GM23338 (cell line): ENCODE data around the gene POLDIP2. TPM values are rescaled to one million over a fixed set of nuclear protein-coding genes. Genes with fewer than 3 reads are reported as not detected.
A peak's percentile ranks its signal among the peaks of the same experiment; 100 is the strongest.

Experiments used
- ATAC-seq: fragments of 200-7000 bp; cut with Tn5 transposase; 3 replicates; pipeline ENCODE4 v1.9.1; 2020
- DNase-seq: peaks from one replicate; pipeline ENCODE4 v3.0.0-alpha.2; 2015; ENCODE audit warnings: low spot score
- H2AFZ ChIP-seq: fragments of 200-600 bp; sonication (generic); 2 replicates; pipeline ENCODE4 v1.8.0; 2016; ENCODE audit warnings: antibody characterized with exemption, mild to moderate bottlenecking, moderate library complexity
- H3F3A ChIP-seq: fragments of 200-600 bp; sonication (generic); replicated peaks from 2 replicates; pipeline ENCODE4 v1.8.0; 2017; ENCODE audit warnings: antibody characterized with exemption, mixed run types, low read depth
- H3K27ac ChIP-seq: fragments of 200-600 bp; sonication (generic); 2 replicates; pipeline ENCODE4 v1.6.1; 2016; ENCODE audit warnings: low read depth
- H3K27me3 ChIP-seq: fragments of 200-600 bp; sonication (generic); 2 replicates; pipeline ENCODE4 v1.8.0; 2016; ENCODE audit warnings: mild to moderate bottlenecking, mixed run types, moderate library complexity; ENCODE audit not compliant: insufficient read depth
- H3K36me3 ChIP-seq: fragments of 200-600 bp; sonication (generic); 2 replicates; pipeline ENCODE4 v1.8.0; 2016; ENCODE audit warnings: mild to moderate bottlenecking; ENCODE audit not compliant: insufficient read depth
- H3K4me1 ChIP-seq: fragments of 200-600 bp; sonication (generic); 2 replicates; pipeline ENCODE4 v1.8.0; 2016; ENCODE audit warnings: mild to moderate bottlenecking, moderate library complexity; ENCODE audit not compliant: insufficient read depth
- H3K4me2 ChIP-seq: fragments of 200-600 bp; sonication (generic); 2 replicates; pipeline ENCODE4 v1.7.1; 2017; ENCODE audit warnings: mixed run types
- H3K4me3 ChIP-seq: fragments of 200-600 bp; sonication (generic); 2 replicates; pipeline ENCODE4 v1.6.1; 2016; ENCODE audit warnings: mixed run types
- H3K79me2 ChIP-seq: fragments of 200-600 bp; sonication (generic); replicated peaks from 2 replicates; pipeline ENCODE4 v1.8.0; 2017; ENCODE audit warnings: mild to moderate bottlenecking; ENCODE audit not compliant: insufficient read depth
- H3K9me2 ChIP-seq: fragments of 200-600 bp; sonication (generic); 2 replicates; pipeline ENCODE4 v1.8.0; 2017; ENCODE audit not compliant: insufficient read depth
- H4K20me1 ChIP-seq: fragments of 200-600 bp; sonication (generic); replicated peaks from 2 replicates; pipeline ENCODE4 v1.8.0; 2017; ENCODE audit warnings: mild to moderate bottlenecking; ENCODE audit not compliant: insufficient read depth
- H3K27ac Mint-ChIP-seq: 2 replicates; pipeline ENCODE4 v1.8.0; 2020; ENCODE audit warnings: inconsistent platforms, mild to moderate bottlenecking, moderate library complexity, mixed read lengths
- H3K27me3 Mint-ChIP-seq: 3 replicates; pipeline ENCODE4 v1.8.0; 2022; ENCODE audit warnings: low read depth, mild to moderate bottlenecking, moderate library complexity, mixed read lengths, inconsistent platforms; ENCODE audit not compliant: insufficient read depth, poor library complexity
- H3K36me3 Mint-ChIP-seq: 3 replicates; pipeline ENCODE4 v1.8.0; 2021; ENCODE audit warnings: low read depth, mild to moderate bottlenecking, inconsistent platforms, moderate library complexity, mixed read lengths
- H3K4me1 Mint-ChIP-seq: 3 replicates; pipeline ENCODE4 v1.8.0; 2020; ENCODE audit warnings: mild to moderate bottlenecking, inconsistent platforms, mixed read lengths
- H3K4me3 Mint-ChIP-seq: 3 replicates; pipeline ENCODE4 v1.8.0; 2021; ENCODE audit warnings: moderate library complexity, mild to moderate bottlenecking, inconsistent platforms, mixed read lengths
- H3K9me3 Mint-ChIP-seq: 3 replicates; pipeline ENCODE4 v1.8.0; 2020; ENCODE audit warnings: moderate library complexity, mild to moderate bottlenecking, inconsistent platforms, mixed read lengths
- CREB1 ChIP-seq: fragments of 250-450 bp; sonication (Bioruptor Pico); IDR thresholded peaks from 2 replicates; pipeline ENCODE4 v1.5.0; 2020; ENCODE audit warnings: low read depth, mild to moderate bottlenecking, moderate library complexity
- EZH2 ChIP-seq: fragments of 200-600 bp; sonication (generic); IDR thresholded peaks from one replicate; pipeline ENCODE4 v1.8.0; 2017; ENCODE audit warnings: antibody characterized with exemption, mild to moderate bottlenecking, low read depth; ENCODE audit not compliant: unreplicated experiment
- EZH2phosphoT487 ChIP-seq: fragments of 200-600 bp; sonication (generic); IDR thresholded peaks from one replicate; pipeline ENCODE4 v1.8.1; 2018; ENCODE audit warnings: antibody characterized with exemption; ENCODE audit not compliant: unreplicated experiment
- NANOG ChIP-seq: IDR thresholded peaks from 2 replicates; pipeline ENCODE4 v1.6.1; 2016; ENCODE audit warnings: antibody characterized with exemption, borderline replicate concordance
- POLR2AphosphoS5 ChIP-seq: IDR thresholded peaks from 2 replicates; pipeline ENCODE4 v1.6.1; 2016; ENCODE audit warnings: antibody characterized with exemption, low read depth
- STAT1 ChIP-seq: IDR thresholded peaks from one replicate; pipeline ENCODE4 v1.6.1; 2016; ENCODE audit warnings: antibody characterized with exemption; ENCODE audit not compliant: unreplicated experiment
- ZNF114 ChIP-seq: fragments of 250-450 bp; sonication (Bioruptor Pico); IDR thresholded peaks from 2 replicates; pipeline ENCODE4 v1.5.0; 2020; ENCODE audit warnings: mild to moderate bottlenecking, moderate library complexity
- ZNF331 ChIP-seq: fragments of 250-450 bp; sonication (Bioruptor Pico); IDR thresholded peaks from 2 replicates; pipeline ENCODE4 v1.5.0; 2020; ENCODE audit warnings: low read depth, mild to moderate bottlenecking, moderate library complexity
- polyA plus RNA-seq: library from polyadenylated mRNA; unstranded; fragments of >200 nt; fragmentation: Nextera tagmentation; extraction: Ambion mirVana; gene quantifications from 2 replicates; pipeline ENCODE4 v1.2.1, GENCODE V29; 2016
- total RNA-seq: library from RNA; depleted of rRNA; stranded (reverse); fragments of >200 nt; shearing (Covaris generic); gene quantifications from 2 replicates; pipeline ENCODE4 v1.2.3, GENCODE V29; 2014
- TF ChIP-seq, protein P1 (sequence below): IDR thresholded peaks from one replicate; pipeline ENCODE4 v1.6.1; 2018; ENCODE audit warnings: antibody characterized with exemption; ENCODE audit not compliant: unreplicated experiment
- TF ChIP-seq, protein P2 (sequence below): fragments of 250-450 bp; sonication (Bioruptor Pico); IDR thresholded peaks from 2 replicates; pipeline ENCODE4 v1.5.0; 2020; ENCODE audit warnings: mild to moderate bottlenecking, moderate library complexity

Gene POLDIP2
- total and polyA plus RNA-seq, 2 experiments from 2014 or later: 45.7 to 77.1 TPM

DNA sequence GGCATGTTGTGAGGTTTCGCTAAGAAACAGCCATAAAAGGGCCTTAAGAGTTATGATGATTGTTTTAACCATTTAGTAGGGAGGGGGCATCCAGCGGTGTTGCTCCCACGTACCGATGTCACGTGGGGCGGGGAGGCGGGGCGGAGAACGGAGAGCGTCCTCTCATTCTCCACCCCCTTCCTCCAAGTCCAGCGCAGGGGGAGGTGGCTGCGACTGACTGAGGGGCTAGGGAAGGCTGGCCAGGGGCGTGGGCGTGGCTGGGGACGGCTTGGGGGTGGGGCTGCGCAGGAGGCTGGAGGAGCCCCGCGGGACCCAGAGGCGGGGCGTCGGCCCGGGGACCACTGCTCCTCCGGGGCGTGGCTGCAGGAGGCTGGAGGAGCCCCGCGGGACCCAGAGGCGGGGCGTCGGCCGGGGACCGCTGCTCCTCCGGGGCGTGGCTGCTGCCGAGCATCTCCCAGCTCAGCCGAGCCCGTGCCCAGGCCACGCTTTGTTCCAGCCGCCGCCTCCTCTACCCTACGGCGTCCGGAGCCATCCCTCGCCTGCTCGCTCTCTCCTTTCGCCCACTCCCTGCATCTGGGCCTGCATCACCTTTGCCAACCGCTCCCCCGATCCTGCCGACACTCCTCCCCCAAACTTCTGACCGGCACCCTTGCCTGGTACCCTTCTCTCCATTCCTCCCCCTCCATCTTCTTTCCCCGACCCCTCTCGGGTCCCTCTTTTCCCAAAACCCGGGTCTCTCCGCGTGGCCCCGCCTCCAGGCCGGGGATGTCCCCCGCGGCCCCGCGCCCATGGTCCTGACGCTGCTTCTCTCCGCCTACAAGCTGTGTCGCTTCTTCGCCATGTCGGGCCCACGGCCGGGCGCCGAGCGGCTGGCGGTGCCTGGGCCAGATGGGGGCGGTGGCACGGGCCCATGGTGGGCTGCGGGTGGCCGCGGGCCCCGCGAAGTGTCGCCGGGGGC lies 14.2 kb upstream of the POLDIP2 start, which contains the start of gene SARM1:
Gene SARM1 (plus strand): TSS at position 450 of the 958 bp plus-strand sequence. CDS start 339 bp downstream, at position 789.
- Histone ChIP-seq H2AFZ (peak within 1 kb of the TSS; percentile 97), H3K27ac (0 out of 2 replicates have a peak within 1 kb of the TSS, but pooled peaks have one; percentile 20)

DNA sequence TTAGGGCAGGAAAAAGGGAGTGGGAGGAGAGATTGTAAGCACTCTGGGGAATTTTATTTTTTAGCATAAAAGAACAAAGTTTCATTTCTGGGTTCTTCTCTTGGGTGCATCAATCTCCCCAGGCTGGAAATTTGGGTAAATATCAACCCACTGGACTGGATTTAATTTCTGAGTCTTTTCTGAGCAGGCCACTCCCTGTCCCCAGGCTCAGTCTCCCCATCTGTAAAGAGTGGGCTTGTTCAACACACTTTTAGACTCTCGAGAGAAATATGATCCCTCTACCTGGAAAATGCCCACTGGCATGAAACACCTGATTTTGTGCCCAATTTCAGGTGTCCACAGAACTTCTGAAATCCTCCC lies 13.4 kb upstream of the POLDIP2 start:
- Histone ChIP-seq H3K36me3 (no peaks in the 10 kb centered on the region), H3K79me2 (no peaks in the 10 kb centered on the region), H3F3A (no peaks in the 10 kb centered on the region; the same call in 1 of the 2 replicates), H3K9me2 (no peaks in the 10 kb centered on the region), H4K20me1 (peaks cover 14% of the 10 kb centered on the region; the same call in 1 of the 2 replicates), H3K4me1 (peaks cover 9% of the 10 kb centered on the region; the same call in 1 of the 2 replicates), H2AFZ (peak overlapping the region; percentile 72), H3K27ac (0 out of 2 replicates have a peak overlapping the region, but pooled peaks have one; percentile 20), H3K4me2 (peak overlapping the region; percentile 73), H3K27me3 (peaks cover 22% of the 10 kb centered on the region), H3K4me3 (peak overlapping the region; percentile 39)
- DNase-seq: no peak
- H3K27me3 Mint-ChIP-seq: peaks cover 37% of the 10 kb centered on the region
- H3K9me3 Mint-ChIP-seq: no peaks in the 10 kb centered on the region
- H3K36me3 Mint-ChIP-seq: no peaks in the 10 kb centered on the region
- ATAC-seq: no peak
- peak overlapping the region; percentile 69 for H3K4me3 Mint-ChIP-seq
- peak overlapping the region; percentile 67; the same call in 1 of the 2 replicates for H3K27ac Mint-ChIP-seq
- H3K4me1 Mint-ChIP-seq: peaks cover 21% of the 10 kb centered on the region
- TF ChIP-seq ZNF114 (CRISPR knock-in tag) (no peak), EZH2phosphoT487 (no peak), ZNF331 (no peak), NANOG (no peak), STAT1 (no peak), CREB1 (CRISPR knock-in tag) (no peak), EZH2 (no peak)
- TF ChIP-seq, protein P1, sequence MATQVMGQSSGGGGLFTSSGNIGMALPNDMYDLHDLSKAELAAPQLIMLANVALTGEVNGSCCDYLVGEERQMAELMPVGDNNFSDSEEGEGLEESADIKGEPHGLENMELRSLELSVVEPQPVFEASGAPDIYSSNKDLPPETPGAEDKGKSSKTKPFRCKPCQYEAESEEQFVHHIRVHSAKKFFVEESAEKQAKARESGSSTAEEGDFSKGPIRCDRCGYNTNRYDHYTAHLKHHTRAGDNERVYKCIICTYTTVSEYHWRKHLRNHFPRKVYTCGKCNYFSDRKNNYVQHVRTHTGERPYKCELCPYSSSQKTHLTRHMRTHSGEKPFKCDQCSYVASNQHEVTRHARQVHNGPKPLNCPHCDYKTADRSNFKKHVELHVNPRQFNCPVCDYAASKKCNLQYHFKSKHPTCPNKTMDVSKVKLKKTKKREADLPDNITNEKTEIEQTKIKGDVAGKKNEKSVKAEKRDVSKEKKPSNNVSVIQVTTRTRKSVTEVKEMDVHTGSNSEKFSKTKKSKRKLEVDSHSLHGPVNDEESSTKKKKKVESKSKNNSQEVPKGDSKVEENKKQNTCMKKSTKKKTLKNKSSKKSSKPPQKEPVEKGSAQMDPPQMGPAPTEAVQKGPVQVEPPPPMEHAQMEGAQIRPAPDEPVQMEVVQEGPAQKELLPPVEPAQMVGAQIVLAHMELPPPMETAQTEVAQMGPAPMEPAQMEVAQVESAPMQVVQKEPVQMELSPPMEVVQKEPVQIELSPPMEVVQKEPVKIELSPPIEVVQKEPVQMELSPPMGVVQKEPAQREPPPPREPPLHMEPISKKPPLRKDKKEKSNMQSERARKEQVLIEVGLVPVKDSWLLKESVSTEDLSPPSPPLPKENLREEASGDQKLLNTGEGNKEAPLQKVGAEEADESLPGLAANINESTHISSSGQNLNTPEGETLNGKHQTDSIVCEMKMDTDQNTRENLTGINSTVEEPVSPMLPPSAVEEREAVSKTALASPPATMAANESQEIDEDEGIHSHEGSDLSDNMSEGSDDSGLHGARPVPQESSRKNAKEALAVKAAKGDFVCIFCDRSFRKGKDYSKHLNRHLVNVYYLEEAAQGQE: no peak
- TF ChIP-seq, protein P2, sequence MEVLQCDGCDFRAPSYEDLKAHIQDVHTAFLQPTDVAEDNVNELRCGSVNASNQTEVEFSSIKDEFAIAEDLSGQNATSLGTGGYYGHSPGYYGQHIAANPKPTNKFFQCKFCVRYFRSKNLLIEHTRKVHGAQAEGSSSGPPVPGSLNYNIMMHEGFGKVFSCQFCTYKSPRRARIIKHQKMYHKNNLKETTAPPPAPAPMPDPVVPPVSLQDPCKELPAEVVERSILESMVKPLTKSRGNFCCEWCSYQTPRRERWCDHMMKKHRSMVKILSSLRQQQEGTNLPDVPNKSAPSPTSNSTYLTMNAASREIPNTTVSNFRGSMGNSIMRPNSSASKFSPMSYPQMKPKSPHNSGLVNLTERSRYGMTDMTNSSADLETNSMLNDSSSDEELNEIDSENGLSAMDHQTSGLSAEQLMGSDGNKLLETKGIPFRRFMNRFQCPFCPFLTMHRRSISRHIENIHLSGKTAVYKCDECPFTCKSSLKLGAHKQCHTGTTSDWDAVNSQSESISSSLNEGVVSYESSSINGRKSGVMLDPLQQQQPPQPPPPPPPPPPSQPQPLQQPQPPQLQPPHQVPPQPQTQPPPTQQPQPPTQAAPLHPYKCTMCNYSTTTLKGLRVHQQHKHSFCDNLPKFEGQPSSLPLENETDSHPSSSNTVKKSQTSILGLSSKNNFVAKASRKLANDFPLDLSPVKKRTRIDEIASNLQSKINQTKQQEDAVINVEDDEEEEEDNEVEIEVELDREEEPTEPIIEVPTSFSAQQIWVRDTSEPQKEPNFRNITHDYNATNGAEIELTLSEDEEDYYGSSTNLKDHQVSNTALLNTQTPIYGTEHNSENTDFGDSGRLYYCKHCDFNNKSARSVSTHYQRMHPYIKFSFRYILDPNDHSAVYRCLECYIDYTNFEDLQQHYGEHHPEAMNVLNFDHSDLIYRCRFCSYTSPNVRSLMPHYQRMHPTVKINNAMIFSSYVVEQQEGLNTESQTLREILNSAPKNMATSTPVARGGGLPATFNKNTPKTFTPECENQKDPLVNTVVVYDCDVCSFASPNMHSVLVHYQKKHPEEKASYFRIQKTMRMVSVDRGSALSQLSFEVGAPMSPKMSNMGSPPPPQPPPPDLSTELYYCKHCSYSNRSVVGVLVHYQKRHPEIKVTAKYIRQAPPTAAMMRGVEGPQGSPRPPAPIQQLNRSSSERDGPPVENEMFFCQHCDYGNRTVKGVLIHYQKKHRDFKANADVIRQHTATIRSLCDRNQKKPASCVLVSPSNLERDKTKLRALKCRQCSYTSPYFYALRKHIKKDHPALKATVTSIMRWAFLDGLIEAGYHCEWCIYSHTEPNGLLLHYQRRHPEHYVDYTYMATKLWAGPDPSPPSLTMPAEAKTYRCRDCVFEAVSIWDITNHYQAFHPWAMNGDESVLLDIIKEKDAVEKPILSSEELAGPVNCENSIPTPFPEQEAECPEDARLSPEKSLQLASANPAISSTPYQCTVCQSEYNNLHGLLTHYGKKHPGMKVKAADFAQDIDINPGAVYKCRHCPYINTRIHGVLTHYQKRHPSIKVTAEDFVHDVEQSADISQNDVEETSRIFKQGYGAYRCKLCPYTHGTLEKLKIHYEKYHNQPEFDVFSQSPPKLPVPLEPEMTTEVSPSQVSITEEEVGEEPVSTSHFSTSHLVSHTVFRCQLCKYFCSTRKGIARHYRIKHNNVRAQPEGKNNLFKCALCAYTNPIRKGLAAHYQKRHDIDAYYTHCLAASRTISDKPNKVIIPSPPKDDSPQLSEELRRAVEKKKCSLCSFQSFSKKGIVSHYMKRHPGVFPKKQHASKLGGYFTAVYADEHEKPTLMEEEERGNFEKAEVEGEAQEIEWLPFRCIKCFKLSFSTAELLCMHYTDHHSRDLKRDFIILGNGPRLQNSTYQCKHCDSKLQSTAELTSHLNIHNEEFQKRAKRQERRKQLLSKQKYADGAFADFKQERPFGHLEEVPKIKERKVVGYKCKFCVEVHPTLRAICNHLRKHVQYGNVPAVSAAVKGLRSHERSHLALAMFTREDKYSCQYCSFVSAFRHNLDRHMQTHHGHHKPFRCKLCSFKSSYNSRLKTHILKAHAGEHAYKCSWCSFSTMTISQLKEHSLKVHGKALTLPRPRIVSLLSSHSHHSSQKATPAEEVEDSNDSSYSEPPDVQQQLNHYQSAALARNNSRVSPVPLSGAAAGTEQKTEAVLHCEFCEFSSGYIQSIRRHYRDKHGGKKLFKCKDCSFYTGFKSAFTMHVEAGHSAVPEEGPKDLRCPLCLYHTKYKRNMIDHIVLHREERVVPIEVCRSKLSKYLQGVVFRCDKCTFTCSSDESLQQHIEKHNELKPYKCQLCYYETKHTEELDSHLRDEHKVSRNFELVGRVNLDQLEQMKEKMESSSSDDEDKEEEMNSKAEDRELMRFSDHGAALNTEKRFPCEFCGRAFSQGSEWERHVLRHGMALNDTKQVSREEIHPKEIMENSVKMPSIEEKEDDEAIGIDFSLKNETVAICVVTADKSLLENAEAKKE: no peak

More for the DNA sequence above, 14.2 kb upstream of the POLDIP2 start, which contains the start of gene SARM1:
- H3K9me3 Mint-ChIP-seq: no peaks in the 10 kb centered on the region
- H3K9me2 ChIP-seq: no peaks in the 10 kb centered on the region
- peak within 1 kb of the TSS; percentile 79 for H3K4me3 Mint-ChIP-seq
- peak within 1 kb of the TSS; percentile 86 for H3K4me3 ChIP-seq
- no peaks in the 10 kb centered on the region; the same call in 1 of the 2 replicates for H3F3A ChIP-seq
- no peaks in the 10 kb centered on the region for H3K79me2 ChIP-seq
- peaks cover 9% of the 10 kb centered on the region; the same call in 1 of the 2 replicates for H3K4me1 ChIP-seq
- ATAC-seq (peak; percentile 85), DNase-seq (peak; percentile 99)
- TF ChIP-seq POLR2AphosphoS5: peak; percentile 40; the same call in 1 of the 2 replicates
- no peak for TF ChIP-seq CREB1 (CRISPR knock-in tag)
- peak within 1 kb of the TSS; percentile 90 for H3K4me2 ChIP-seq
- H3K27ac Mint-ChIP-seq: peak within 1 kb of the TSS; percentile 67; the same call in 1 of the 2 replicates
- H4K20me1 ChIP-seq: peaks cover 17% of the 10 kb centered on the region; the same call in 1 of the 2 replicates
- peaks cover 21% of the 10 kb centered on the region for H3K4me1 Mint-ChIP-seq
- H3K36me3 Mint-ChIP-seq: no peaks in the 10 kb centered on the region
- peaks cover 37% of the 10 kb centered on the region for H3K27me3 Mint-ChIP-seq
- peaks cover 22% of the 10 kb centered on the region for H3K27me3 ChIP-seq
- H3K36me3 ChIP-seq: no peaks in the 10 kb centered on the region
